Activated naive CD4-positive, alpha-beta T cell treated with anti-CD3 and anti-CD28 coated beads, Interleukin-2, amount 50 U/mL, for 72 hours (primary cell): ENCODE measurements around the gene FIGN. TPM values are rescaled to one million over a fixed set of nuclear protein-coding genes. Genes with fewer than 3 reads are reported as not detected.

Experiments
- ATAC-seq, 2 donors: fragments of 150-1000 bp; cut with Tn5 transposase; 2 replicates each; pipeline ENCODE4 v1.10.0; 2021; ENCODE audit warnings: mild to moderate bottlenecking in 2 of 2, moderate library complexity in 2 of 2
- DNase-seq, 2 donors: peaks; one replicate each; pipeline ENCODE4 v3.0.0; 2021 to 2022; ENCODE audit warnings: low spot score in 2 of 2
- H3K27ac Mint-ChIP-seq, 2 donors: one replicate each; pipeline ENCODE4 v1.8.0; 2022; ENCODE audit warnings: mild to moderate bottlenecking in 2 of 2, mixed read lengths in 2 of 2
- H3K36me3 Mint-ChIP-seq, 2 donors: one replicate each; pipeline ENCODE4 v1.8.0; 2022; ENCODE audit warnings: mixed read lengths in 2 of 2
- H3K9me3 Mint-ChIP-seq, 2 donors: one replicate each; pipeline ENCODE4 v1.8.0; 2022; ENCODE audit warnings: mixed read lengths in 2 of 2
- total RNA-seq, 2 donors: library from RNA; stranded (reverse); gene quantifications; one replicate each; pipeline ENCODE4 v1.2.3, GENCODE V29; 2022

The FIGN gene
- total RNA-seq, 2 donors from 2014 or later, result not detected

- no peak for ATAC-seq
Observed at GRCh38 chr2:163693484-163693883, 42.3 kb downstream of the FIGN start.

GRCh38 chr2:163692611-163693482, 43.0 kb downstream of the FIGN start:
- no peak overlapping the region for H3K27ac Mint-ChIP-seq
- ATAC-seq (no peak), DNase-seq (no peak)
- H3K9me3 Mint-ChIP-seq, result peaks cover 13 to 19% of the 10 kb centered on the region in 2 donors
- no peaks in the 10 kb centered on the region for H3K36me3 Mint-ChIP-seq

More at GRCh38 chr2:163693484-163693883, 42.3 kb downstream of the FIGN start:
- DNase-seq, result no peak
- H3K27ac Mint-ChIP-seq, result no peak overlapping the region
- H3K36me3 Mint-ChIP-seq, result no peaks in the 10 kb centered on the region
- peaks cover 8 to 14% of the 10 kb centered on the region in 2 donors for H3K9me3 Mint-ChIP-seq

- Mint-ChIP-seq H3K27ac (no peak overlapping the region), H3K9me3 (peaks cover 13 to 19% of the 10 kb centered on the region in 2 donors), H3K36me3 (no peaks in the 10 kb centered on the region)
- DNase-seq (no peak), ATAC-seq (no peak)
Observed at GRCh38 chr2:163692081-163692480, 43.7 kb downstream of the FIGN start.

GRCh38 chr2:163690896-163691295, 44.9 kb downstream of the FIGN start:
- H3K36me3 Mint-ChIP-seq, result no peaks in the 10 kb centered on the region
- DNase-seq (no peak), ATAC-seq (no peak)
- H3K27ac Mint-ChIP-seq, result no peak overlapping the region
- peaks cover 13 to 19% of the 10 kb centered on the region in 2 donors for H3K9me3 Mint-ChIP-seq

GRCh38 chr2:163687217-163687616, 48.6 kb downstream of the FIGN start:
- H3K36me3 Mint-ChIP-seq, result no peaks in the 10 kb centered on the region
- DNase-seq (no peak), ATAC-seq (no peak)
- no peak overlapping the region for H3K27ac Mint-ChIP-seq
- peaks cover 6 to 11% of the 10 kb centered on the region in 2 donors for H3K9me3 Mint-ChIP-seq

- no peak for DNase-seq
- no peaks in the 10 kb centered on the region for H3K36me3 Mint-ChIP-seq
- no peak for ATAC-seq
- no peak overlapping the region for H3K27ac Mint-ChIP-seq
- H3K9me3 Mint-ChIP-seq, result peaks cover 6 to 11% of the 10 kb centered on the region in 2 donors
Observed at GRCh38 chr2:163686289-163686688, 49.5 kb downstream of the FIGN start.

GRCh38 chr2:163682695-163683094, 53.1 kb downstream of the FIGN start:
- no peak for DNase-seq
- H3K9me3 Mint-ChIP-seq, result peaks cover 4 to 9% of the 10 kb centered on the region in 2 donors
- H3K36me3 Mint-ChIP-seq, result no peaks in the 10 kb centered on the region
- no peak for ATAC-seq
- no peak overlapping the region for H3K27ac Mint-ChIP-seq

- peaks cover 4 to 9% of the 10 kb centered on the region in 2 donors for H3K9me3 Mint-ChIP-seq
- DNase-seq, result no peak
- H3K36me3 Mint-ChIP-seq, result no peaks in the 10 kb centered on the region
Observed at GRCh38 chr2:163681745-163682144, 54.1 kb downstream of the FIGN start.

GRCh38 chr2:163675388-163675787, 60.4 kb downstream of the FIGN start:
- H3K9me3 Mint-ChIP-seq, result peaks cover 3 to 4% of the 10 kb centered on the region in 2 donors

More at GRCh38 chr2:163681745-163682144, 54.1 kb downstream of the FIGN start:
- no peak for ATAC-seq
- H3K27ac Mint-ChIP-seq, result no peak overlapping the region

GRCh38 chr2:163673522-163673921, 62.3 kb downstream of the FIGN start:
- H3K9me3 Mint-ChIP-seq, result no peaks in the 10 kb centered on the region
- H3K36me3 Mint-ChIP-seq, result no peaks in the 10 kb centered on the region
- no peak overlapping the region for H3K27ac Mint-ChIP-seq
- DNase-seq, result no peak
- no peak for ATAC-seq

More at GRCh38 chr2:163675388-163675787, 60.4 kb downstream of the FIGN start:
- ATAC-seq (no peak), DNase-seq (no peak)
- Mint-ChIP-seq H3K36me3 (no peaks in the 10 kb centered on the region), H3K27ac (no peak overlapping the region)

GRCh38 chr2:163670929-163671328, 64.9 kb downstream of the FIGN start:
- ATAC-seq (no peak), DNase-seq (no peak)
- Mint-ChIP-seq H3K36me3 (no peaks in the 10 kb centered on the region), H3K27ac (no peak overlapping the region), H3K9me3 (peaks cover 0 to 4% of the 10 kb centered on the region in 2 donors)

- no peaks in the 10 kb centered on the region for H3K36me3 Mint-ChIP-seq
- peaks cover 0 to 4% of the 10 kb centered on the region in 2 donors for H3K9me3 Mint-ChIP-seq
- DNase-seq (no peak), ATAC-seq (no peak)
- H3K27ac Mint-ChIP-seq, result no peak overlapping the region
Observed at GRCh38 chr2:163669506-163669905, 66.3 kb downstream of the FIGN start.

- Mint-ChIP-seq H3K27ac (no peak overlapping the region), H3K9me3 (peaks cover 4 to 9% of the 10 kb centered on the region in 2 donors), H3K36me3 (no peaks in the 10 kb centered on the region)
- ATAC-seq (no peak), DNase-seq (no peak)
Observed at GRCh38 chr2:163667064-163667887, 68.5 kb downstream of the FIGN start.

GRCh38 chr2:163665817-163666216, 70.0 kb downstream of the FIGN start:
- no peak for DNase-seq
- ATAC-seq, result no peak
- H3K36me3 Mint-ChIP-seq, result peaks cover 0 to 5% of the 10 kb centered on the region in 2 donors
- H3K9me3 Mint-ChIP-seq, result peaks cover 11 to 13% of the 10 kb centered on the region in 2 donors
- no peak overlapping the region for H3K27ac Mint-ChIP-seq

- Mint-ChIP-seq H3K27ac (no peak overlapping the region), H3K36me3 (peaks cover 0 to 5% of the 10 kb centered on the region in 2 donors), H3K9me3 (peaks cover 11 to 13% of the 10 kb centered on the region in 2 donors)
- DNase-seq (no peak), ATAC-seq (no peak)
Observed at GRCh38 chr2:163665051-163665450, 70.8 kb downstream of the FIGN start.

GRCh38 chr2:163664610-163665009, 71.2 kb downstream of the FIGN start:
- H3K36me3 Mint-ChIP-seq, result peaks cover 0 to 5% of the 10 kb centered on the region in 2 donors
- DNase-seq (no peak), ATAC-seq (no peak)
- no peak overlapping the region for H3K27ac Mint-ChIP-seq
- H3K9me3 Mint-ChIP-seq, result peaks cover 11 to 13% of the 10 kb centered on the region in 2 donors
